BE2C (cell line): Measurements from ENCODE around the gene RNU6-9.
A peak's percentile ranks its signal among the peaks of the same experiment; 100 is the strongest.
"Not testable (repeated sequence)": the region's sequence is repeated elsewhere in the genome, so short reads cannot be mapped to it uniquely, and the experiment has no call there.

Experiments
- DNase-seq: peaks from one replicate; pipeline ENCODE4 v3.0.0-alpha.2; 2020
- H3K27me3 ChIP-seq: fragments of 250-450 bp; sonication (Bioruptor Pico); 2 replicates; pipeline ENCODE4 v1.5.1; 2020; ENCODE audit warnings: mild to moderate bottlenecking
- H3K36me3 ChIP-seq: fragments of 250-450 bp; sonication (Bioruptor Pico); 2 replicates; pipeline ENCODE4 v1.5.1; 2020; ENCODE audit warnings: mild to moderate bottlenecking
- H3K4me1 ChIP-seq: fragments of 250-450 bp; sonication (Bioruptor Pico); 2 replicates; pipeline ENCODE4 v1.5.1; 2020
- H3K4me3 ChIP-seq: 2 replicates; pipeline ENCODE4 v1.5.1; 2011; ENCODE audit warnings: low read depth, low read length
- H3K9me3 ChIP-seq: fragments of 250-450 bp; sonication (Bioruptor Pico); 2 replicates; pipeline ENCODE4 v1.5.1; 2020
- CTCF ChIP-seq: IDR thresholded peaks from 2 replicates; pipeline ENCODE4 v1.5.1; 2012; ENCODE audit warnings: mild to moderate bottlenecking, low read depth, low read length

The RNU6-9 gene

GRCh38 chr19:887599-887998 is 5.7 kb upstream of the RNU6-9 start:
- no peak for TF ChIP-seq CTCF
- Histone ChIP-seq H3K4me3 (no peak overlapping the region), H3K27me3 (no peaks in the 10 kb centered on the region; the same call in 1 of the 2 replicates), H3K4me1 (peaks cover 16% of the 10 kb centered on the region), H3K9me3 (no peaks in the 10 kb centered on the region), H3K36me3 (peaks cover 51% of the 10 kb centered on the region)
- no peak for DNase-seq

- no peak for DNase-seq
- H3K9me3 ChIP-seq: no peaks in the 10 kb centered on the region
- peaks cover 16% of the 10 kb centered on the region for H3K4me1 ChIP-seq
- no peak overlapping the region for H3K4me3 ChIP-seq
- H3K36me3 ChIP-seq: peaks cover 47% of the 10 kb centered on the region
- H3K27me3 ChIP-seq: no peaks in the 10 kb centered on the region; the same call in 1 of the 2 replicates
- no peak for TF ChIP-seq CTCF
Observed at GRCh38 chr19:888581-889385, 4.5 kb upstream of the RNU6-9 start.

- no peak for TF ChIP-seq CTCF
- no peaks in the 10 kb centered on the region; the same call in 1 of the 2 replicates for H3K27me3 ChIP-seq
- H3K4me1 ChIP-seq: peaks cover 13% of the 10 kb centered on the region
Observed at GRCh38 chr19:889662-890295, 3.5 kb upstream of the RNU6-9 start.

GRCh38 chr19:890831-891230 is 2.5 kb upstream of the RNU6-9 start:
- H3K9me3 ChIP-seq: no peaks in the 10 kb centered on the region
- no peak for TF ChIP-seq CTCF
- no peak for DNase-seq

More at GRCh38 chr19:889662-890295, 3.5 kb upstream of the RNU6-9 start:
- Histone ChIP-seq H3K4me3 (no peak overlapping the region), H3K9me3 (no peaks in the 10 kb centered on the region), H3K36me3 (peaks cover 40% of the 10 kb centered on the region)
- DNase-seq: no peak

GRCh38 chr19:891421-892200 is 1.7 kb upstream of the RNU6-9 start:
- H3K9me3 ChIP-seq, H3K4me1 ChIP-seq, DNase-seq, H3K27me3 ChIP-seq: not testable (repeated sequence)
- Histone ChIP-seq H3K36me3 (peaks cover 23% of the 10 kb centered on the region), H3K4me3 (peak overlapping the region; percentile 71)

More at GRCh38 chr19:890831-891230, 2.5 kb upstream of the RNU6-9 start:
- Histone ChIP-seq H3K4me3 (no peak overlapping the region), H3K4me1 (peaks cover 9% of the 10 kb centered on the region), H3K36me3 (peaks cover 29% of the 10 kb centered on the region), H3K27me3 (no peaks in the 10 kb centered on the region; the same call in 1 of the 2 replicates)

GRCh38 chr19:892243-892893 is 916 bp upstream of the RNU6-9 start:
- no peak for DNase-seq
- H3K27me3 ChIP-seq: no peaks in the 10 kb centered on the region
- no peak for TF ChIP-seq CTCF
- no peaks in the 10 kb centered on the region for H3K9me3 ChIP-seq
- H3K4me3 ChIP-seq: peak overlapping the region; percentile 71
- H3K36me3 ChIP-seq: peaks cover 23% of the 10 kb centered on the region
- no peaks in the 10 kb centered on the region for H3K4me1 ChIP-seq
